Osteoblast (primary cell): ENCODE measurements around the gene RNASE13. TPM values are rescaled to one million over a fixed set of nuclear protein-coding genes. Genes with fewer than 3 reads are reported as not detected.
A peak's percentile ranks its signal among the peaks of the same experiment; 100 is the strongest.

ENCODE experiments used
- DNase-seq: peaks from one replicate; pipeline ENCODE4 v3.0.0; 2011; ENCODE audit warnings: low spot score, mixed read lengths; ENCODE audit not compliant: insufficient read length; ENCODE audit errors: missing footprints
- H2AFZ ChIP-seq: 2 replicates; pipeline ENCODE4 v1.6.0; 2011; ENCODE audit warnings: mild to moderate bottlenecking, low read length
- H3K27ac ChIP-seq: 2 replicates; pipeline ENCODE4 v1.5.1; 2011; ENCODE audit warnings: mild to moderate bottlenecking, low read depth, low read length, moderate library complexity
- H3K27me3 ChIP-seq: 2 replicates; pipeline ENCODE4 v1.6.0; 2012; ENCODE audit warnings: mild to moderate bottlenecking, control low read depth, inconsistent platforms, low read length, moderate library complexity; ENCODE audit not compliant: insufficient read depth
- H3K36me3 ChIP-seq: 2 replicates; pipeline ENCODE4 v1.5.1; 2011; ENCODE audit warnings: mild to moderate bottlenecking, low read length, control low read depth, moderate library complexity; ENCODE audit not compliant: insufficient read depth
- H3K4me1 ChIP-seq: 2 replicates; pipeline ENCODE4 v1.5.1; 2011; ENCODE audit warnings: mild to moderate bottlenecking, low read length, control low read depth, moderate library complexity; ENCODE audit not compliant: insufficient read depth
- H3K4me2 ChIP-seq: 2 replicates; pipeline ENCODE4 v1.6.0; 2011; ENCODE audit warnings: mild to moderate bottlenecking, low read length; ENCODE audit not compliant: insufficient read depth
- H3K4me3 ChIP-seq: fragments of 200-600 bp; sonication (generic); 3 replicates; pipeline ENCODE4 v1.5.1; 2012; ENCODE audit warnings: mild to moderate bottlenecking, low read length, inconsistent platforms; ENCODE audit not compliant: insufficient read depth
- H3K79me2 ChIP-seq: 2 replicates; pipeline ENCODE4 v1.6.0; 2012; ENCODE audit warnings: mild to moderate bottlenecking, low read length, control low read depth, inconsistent platforms; ENCODE audit not compliant: insufficient read depth
- H3K9me3 ChIP-seq: 2 replicates; pipeline ENCODE4 v1.5.1; 2011; ENCODE audit warnings: low read depth, low read length, control low read depth
- H4K20me1 ChIP-seq: 2 replicates; pipeline ENCODE4 v1.6.0; 2012; ENCODE audit warnings: mild to moderate bottlenecking, low read length, control low read depth; ENCODE audit not compliant: insufficient read depth
- total RNA-seq: library from RNA; depleted of rRNA; stranded (reverse); fragments of >200 nt; gene quantifications from 2 replicates; pipeline ENCODE4 v1.2.3, GENCODE V29; 2012
- TF ChIP-seq, protein P1 (sequence below): IDR thresholded peaks from 2 replicates; pipeline ENCODE4 v1.5.1; 2011; ENCODE audit warnings: mild to moderate bottlenecking, low read depth, low read length, moderate library complexity; ENCODE audit errors: extremely low read depth

Gene RNASE13
- total RNA-seq, 1 donor, result not detected

- Histone ChIP-seq H3K4me2 (no peak overlapping the region), H3K4me3 (no peak overlapping the region), H3K4me1 (peaks cover 12% of the 10 kb centered on the region), H4K20me1 (no peaks in the 10 kb centered on the region), H3K27ac (no peak overlapping the region), H3K9me3 (no peaks in the 10 kb centered on the region), H3K79me2 (no peaks in the 10 kb centered on the region), H2AFZ (no peak overlapping the region), H3K27me3 (peaks cover 17% of the 10 kb centered on the region), H3K36me3 (no peaks in the 10 kb centered on the region)
- no peak for DNase-seq
- TF ChIP-seq, protein P1, sequence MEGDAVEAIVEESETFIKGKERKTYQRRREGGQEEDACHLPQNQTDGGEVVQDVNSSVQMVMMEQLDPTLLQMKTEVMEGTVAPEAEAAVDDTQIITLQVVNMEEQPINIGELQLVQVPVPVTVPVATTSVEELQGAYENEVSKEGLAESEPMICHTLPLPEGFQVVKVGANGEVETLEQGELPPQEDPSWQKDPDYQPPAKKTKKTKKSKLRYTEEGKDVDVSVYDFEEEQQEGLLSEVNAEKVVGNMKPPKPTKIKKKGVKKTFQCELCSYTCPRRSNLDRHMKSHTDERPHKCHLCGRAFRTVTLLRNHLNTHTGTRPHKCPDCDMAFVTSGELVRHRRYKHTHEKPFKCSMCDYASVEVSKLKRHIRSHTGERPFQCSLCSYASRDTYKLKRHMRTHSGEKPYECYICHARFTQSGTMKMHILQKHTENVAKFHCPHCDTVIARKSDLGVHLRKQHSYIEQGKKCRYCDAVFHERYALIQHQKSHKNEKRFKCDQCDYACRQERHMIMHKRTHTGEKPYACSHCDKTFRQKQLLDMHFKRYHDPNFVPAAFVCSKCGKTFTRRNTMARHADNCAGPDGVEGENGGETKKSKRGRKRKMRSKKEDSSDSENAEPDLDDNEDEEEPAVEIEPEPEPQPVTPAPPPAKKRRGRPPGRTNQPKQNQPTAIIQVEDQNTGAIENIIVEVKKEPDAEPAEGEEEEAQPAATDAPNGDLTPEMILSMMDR, result no peak
Measured at GRCh38 chr14:21040370-21040925, 5.8 kb upstream of the RNASE13 start.

DNA sequence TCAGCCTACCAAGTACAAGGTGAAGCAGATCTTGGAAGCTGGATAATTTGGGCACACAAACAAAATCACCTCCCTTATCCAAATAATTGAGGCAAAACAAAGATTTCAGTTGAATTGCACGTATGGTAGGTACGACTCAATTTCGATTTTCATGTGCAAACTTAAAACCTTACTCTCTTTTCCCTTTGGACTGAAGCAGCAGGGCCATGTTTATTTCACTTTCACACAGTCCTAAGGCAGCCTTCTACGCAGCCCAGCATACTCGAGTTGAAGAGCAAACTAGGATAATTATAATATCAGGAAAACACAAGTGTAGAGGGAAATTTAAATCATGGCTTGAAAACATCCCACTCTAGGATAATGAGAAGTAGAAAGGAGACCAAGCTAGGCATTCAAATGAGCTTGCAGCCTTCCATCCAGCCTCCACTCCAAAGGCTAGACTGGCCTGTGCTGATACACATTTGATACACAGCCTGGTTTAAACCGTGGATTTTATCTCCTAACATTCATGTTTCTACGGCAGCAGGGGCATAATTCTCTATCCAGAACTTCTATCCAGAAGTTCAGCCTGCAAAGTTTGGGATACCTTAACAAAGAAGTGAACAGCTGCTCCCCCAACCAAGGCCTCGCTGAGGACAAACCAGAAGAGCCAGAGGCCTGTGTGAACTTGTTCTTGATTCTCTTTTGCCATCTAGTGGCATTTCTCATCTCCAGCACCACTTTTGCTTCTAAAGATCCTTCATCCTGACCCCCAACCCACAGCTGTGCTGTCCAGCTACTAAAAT, 5.2 kb upstream of the RNASE13 start:
- Histone ChIP-seq H3K27me3 (peaks cover 18% of the 10 kb centered on the region), H3K4me1 (peaks cover 12% of the 10 kb centered on the region), H3K27ac (no peak overlapping the region), H3K79me2 (no peaks in the 10 kb centered on the region), H3K4me3 (no peak overlapping the region), H2AFZ (peak overlapping the region; percentile 11), H3K9me3 (no peaks in the 10 kb centered on the region), H3K36me3 (no peaks in the 10 kb centered on the region), H3K4me2 (no peak overlapping the region), H4K20me1 (no peaks in the 10 kb centered on the region)
- TF ChIP-seq, protein P1, result peak; percentile 66
- DNase-seq, result peak; percentile 80

DNA sequence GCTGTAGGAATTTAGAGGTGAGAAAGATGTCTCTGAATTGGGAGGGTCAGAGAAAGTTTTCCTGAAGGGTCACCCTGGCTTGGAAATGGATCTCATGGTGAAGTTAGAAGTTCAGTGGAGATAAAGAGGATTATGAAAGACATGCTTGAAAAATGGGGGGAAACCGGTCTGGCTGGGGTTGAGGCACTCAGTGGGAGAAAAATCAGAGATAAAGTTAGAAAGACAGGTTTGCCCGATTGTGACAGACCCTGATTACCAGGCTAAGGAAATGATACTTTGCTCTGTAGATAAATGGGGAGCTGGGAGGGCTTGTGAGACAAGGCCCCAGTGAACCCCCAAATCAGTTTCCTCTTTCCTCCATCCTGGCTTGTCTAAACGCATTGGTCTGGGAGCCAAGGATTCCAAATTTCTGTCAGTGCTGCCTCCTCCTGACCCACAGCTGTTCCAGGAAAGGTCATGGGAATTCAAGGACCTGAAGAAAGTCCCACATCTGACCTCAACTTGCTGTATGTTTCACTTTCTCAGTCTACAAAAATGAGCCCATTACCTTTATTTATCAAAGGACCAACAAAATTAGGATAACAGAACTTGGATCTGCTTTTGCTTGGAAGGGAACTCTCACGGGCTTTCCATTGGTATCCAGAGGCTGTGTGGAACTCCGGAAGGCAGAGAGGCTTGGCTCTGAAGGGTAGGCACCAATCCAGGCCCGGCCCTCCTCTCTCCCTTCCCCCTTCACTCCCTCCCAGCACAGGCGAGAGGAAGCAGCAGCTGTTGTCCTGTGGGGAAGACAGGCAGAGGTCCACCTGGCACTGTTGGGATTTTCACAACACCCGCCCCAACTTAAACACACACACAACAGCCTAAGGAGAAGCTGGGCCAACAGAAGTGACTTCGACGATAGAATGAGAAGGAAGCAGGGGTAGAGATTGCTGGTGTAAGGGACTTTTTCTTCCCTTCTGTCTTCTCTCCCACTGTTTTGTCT, 4.1 kb upstream of the RNASE13 start:
- peak overlapping the region; percentile 16 for H2AFZ ChIP-seq
- peaks cover 12% of the 10 kb centered on the region for H3K4me1 ChIP-seq
- H3K36me3 ChIP-seq, result no peaks in the 10 kb centered on the region
- H3K9me3 ChIP-seq, result no peaks in the 10 kb centered on the region
- peaks cover 22% of the 10 kb centered on the region for H3K27me3 ChIP-seq
- no peaks in the 10 kb centered on the region for H3K79me2 ChIP-seq
- no peaks in the 10 kb centered on the region for H4K20me1 ChIP-seq
- H3K4me3 ChIP-seq, result no peak overlapping the region
- TF ChIP-seq, protein P1, result no peak
- H3K27ac ChIP-seq, result no peak overlapping the region
- DNase-seq, result peak; percentile 60
- peak overlapping the region; percentile 10 for H3K4me2 ChIP-seq
